Breast epithelium (tissue), 4 donors: Measurements from ENCODE around the gene BHLHE41. TPM values are rescaled to one million over a fixed set of nuclear protein-coding genes. Genes with fewer than 3 reads are reported as not detected.
A peak's percentile ranks its signal among the peaks of the same experiment; 100 is the strongest.

Experiments
- DNase-seq, 2 donors: peaks; one replicate each; pipeline ENCODE4 v3.0.0-alpha.2; 2019; ENCODE audit warnings: low spot score in 2 of 2
- H3K27ac ChIP-seq, 2 donors: fragments of 200-600 bp; sonication (generic) in 1 of 2; one replicate each; pipeline ENCODE4 v1.5.1; 2016 to 2019; ENCODE audit warnings: mild to moderate bottlenecking in 1 of 2
- H3K27me3 ChIP-seq, 2 donors: fragments of 200-600 bp; sonication (generic) in 1 of 2; one replicate each; pipeline versions ENCODE4 v1.5.1 to v1.6.0; 2017 to 2019; ENCODE audit warnings: control low read depth in 1 of 2, mild to moderate bottlenecking in 1 of 2
- H3K36me3 ChIP-seq: fragments of 200-600 bp; one replicate; pipeline ENCODE4 v1.5.1; 2019
- H3K4me1 ChIP-seq, 2 donors: fragments of 200-600 bp; sonication (generic); one replicate each; pipeline ENCODE4 v1.5.1; 2016 to 2019; ENCODE audit warnings: control low read depth in 1 of 2
- H3K4me3 ChIP-seq, 3 donors: fragments of 200-600 bp; sonication (generic); 1 replicate in 2 of 3; 2 replicates in 1 of 3; pipeline ENCODE4 v1.5.1; 2016 to 2019; ENCODE audit warnings: mild to moderate bottlenecking in 3 of 3, moderate library complexity in 2 of 3
- H3K9me3 ChIP-seq, 2 donors: fragments of 200-600 bp; sonication (generic) in 1 of 2; one replicate each; pipeline ENCODE4 v1.5.1; 2016 to 2019; ENCODE audit warnings: control low read depth in 1 of 2
- POLR2A ChIP-seq: fragments of 450-650 bp; IDR thresholded peaks from one replicate; pipeline ENCODE4 v1.6.1; 2016; ENCODE audit warnings: antibody characterized with exemption, mild to moderate bottlenecking, moderate library complexity
- POLR2AphosphoS5 ChIP-seq, 3 donors: sonication (generic); formaldehyde crosslinking; IDR thresholded peaks; one replicate each; pipeline ENCODE4 v1.6.1; 2017; ENCODE audit warnings: antibody characterized with exemption in 3 of 3
- intact Hi-C: fragments of 100-400 bp; cut with DNase I; formaldehyde crosslinking; loops from one replicate; pipeline ENCODE4 v1.15.1; 2023; ENCODE audit warnings: low total_unique reads
- total RNA-seq, 3 donors: library from RNA; depleted of rRNA; stranded (reverse); fragments of >200 nt; gene quantifications; one replicate each; pipeline ENCODE4 v1.1.0, GENCODE V29; 2016
- TF ChIP-seq, protein P1 (sequence below), 3 donors: fragments of 450-650 bp; IDR thresholded peaks; one replicate each; pipeline ENCODE4 v1.5.1; 2016 to 2017; ENCODE audit warnings: antibody characterized with exemption in 3 of 3, mild to moderate bottlenecking in 3 of 3, moderate library complexity in 3 of 3

BHLHE41 gene
- total RNA-seq, 3 donors from 2014 or later = 5.6 to 29.7 (median 9.2) TPM

DNA sequence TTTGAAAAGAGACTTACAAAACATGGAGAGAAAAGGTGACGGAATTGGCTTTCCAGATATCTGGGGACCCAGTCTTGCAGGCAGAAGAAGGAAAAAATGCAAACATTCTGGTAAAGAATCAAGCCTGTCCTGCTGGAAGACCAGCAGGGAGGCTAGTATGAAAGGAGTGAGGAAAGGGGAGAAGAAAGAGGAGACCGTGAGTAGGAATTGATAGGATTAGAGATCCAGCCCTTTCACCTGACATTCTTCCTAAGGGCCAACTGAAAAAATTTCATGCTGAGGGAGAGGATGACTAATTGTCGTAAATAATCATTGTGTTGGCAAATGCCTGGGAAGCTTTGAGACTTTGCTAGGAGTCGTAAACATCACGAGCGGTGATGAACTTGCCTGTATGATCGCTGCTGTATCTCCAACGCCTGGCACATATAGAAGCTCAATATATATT lies 12.1 kb downstream of the BHLHE41 start:
- intact Hi-C loops = no loop called here
- no peak for DNase-seq
- peak overlapping the region in 1 of 2 donors; percentile 96 for H3K27ac ChIP-seq
- TF ChIP-seq POLR2A (no peak), POLR2AphosphoS5 (IDR thresholded peaks at IDR 0.05) (no peak)
- TF ChIP-seq, protein P1, sequence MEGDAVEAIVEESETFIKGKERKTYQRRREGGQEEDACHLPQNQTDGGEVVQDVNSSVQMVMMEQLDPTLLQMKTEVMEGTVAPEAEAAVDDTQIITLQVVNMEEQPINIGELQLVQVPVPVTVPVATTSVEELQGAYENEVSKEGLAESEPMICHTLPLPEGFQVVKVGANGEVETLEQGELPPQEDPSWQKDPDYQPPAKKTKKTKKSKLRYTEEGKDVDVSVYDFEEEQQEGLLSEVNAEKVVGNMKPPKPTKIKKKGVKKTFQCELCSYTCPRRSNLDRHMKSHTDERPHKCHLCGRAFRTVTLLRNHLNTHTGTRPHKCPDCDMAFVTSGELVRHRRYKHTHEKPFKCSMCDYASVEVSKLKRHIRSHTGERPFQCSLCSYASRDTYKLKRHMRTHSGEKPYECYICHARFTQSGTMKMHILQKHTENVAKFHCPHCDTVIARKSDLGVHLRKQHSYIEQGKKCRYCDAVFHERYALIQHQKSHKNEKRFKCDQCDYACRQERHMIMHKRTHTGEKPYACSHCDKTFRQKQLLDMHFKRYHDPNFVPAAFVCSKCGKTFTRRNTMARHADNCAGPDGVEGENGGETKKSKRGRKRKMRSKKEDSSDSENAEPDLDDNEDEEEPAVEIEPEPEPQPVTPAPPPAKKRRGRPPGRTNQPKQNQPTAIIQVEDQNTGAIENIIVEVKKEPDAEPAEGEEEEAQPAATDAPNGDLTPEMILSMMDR (IDR thresholded peaks at IDR 0.05) = no peak
- no peaks in the 10 kb centered on the region for H3K36me3 ChIP-seq
- H3K4me3 ChIP-seq = no peak overlapping the region
- H3K4me1 ChIP-seq = peaks cover 0 to 10% of the 10 kb centered on the region in 2 donors
- H3K9me3 ChIP-seq = no peaks in the 10 kb centered on the region
- no peaks in the 10 kb centered on the region for H3K27me3 ChIP-seq

DNA sequence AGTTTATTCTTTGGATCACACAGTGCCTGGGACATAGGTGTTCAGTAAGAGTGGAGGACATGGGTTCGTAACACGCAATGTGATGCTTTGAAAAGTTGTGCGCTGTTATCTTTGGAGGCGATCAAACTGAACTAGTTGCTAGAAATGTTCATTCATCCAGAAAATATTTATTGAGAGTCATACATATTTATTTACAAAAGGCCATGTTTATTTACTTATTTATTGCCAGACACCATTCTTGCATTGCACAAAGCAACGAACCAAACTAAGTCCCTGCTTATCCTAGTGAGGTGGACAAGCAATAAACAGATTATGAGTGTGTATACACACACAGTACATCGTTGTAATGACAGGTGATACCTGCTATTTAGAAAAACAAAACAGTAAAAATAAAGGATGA lies 12.6 kb downstream of the BHLHE41 start:
- intact Hi-C loops = no loop called here
- H3K4me3 ChIP-seq = no peak overlapping the region
- no peaks in the 10 kb centered on the region for H3K27me3 ChIP-seq
- no peak for TF ChIP-seq POLR2AphosphoS5 (IDR thresholded peaks at IDR 0.05)
- no peak for TF ChIP-seq POLR2A
- TF ChIP-seq, protein P1 (IDR thresholded peaks at IDR 0.05) = no peak
- peaks cover 0 to 10% of the 10 kb centered on the region in 2 donors for H3K4me1 ChIP-seq
- H3K27ac ChIP-seq = no peak overlapping the region
- DNase-seq = no peak
- H3K9me3 ChIP-seq = no peaks in the 10 kb centered on the region
- H3K36me3 ChIP-seq = no peaks in the 10 kb centered on the region

DNA sequence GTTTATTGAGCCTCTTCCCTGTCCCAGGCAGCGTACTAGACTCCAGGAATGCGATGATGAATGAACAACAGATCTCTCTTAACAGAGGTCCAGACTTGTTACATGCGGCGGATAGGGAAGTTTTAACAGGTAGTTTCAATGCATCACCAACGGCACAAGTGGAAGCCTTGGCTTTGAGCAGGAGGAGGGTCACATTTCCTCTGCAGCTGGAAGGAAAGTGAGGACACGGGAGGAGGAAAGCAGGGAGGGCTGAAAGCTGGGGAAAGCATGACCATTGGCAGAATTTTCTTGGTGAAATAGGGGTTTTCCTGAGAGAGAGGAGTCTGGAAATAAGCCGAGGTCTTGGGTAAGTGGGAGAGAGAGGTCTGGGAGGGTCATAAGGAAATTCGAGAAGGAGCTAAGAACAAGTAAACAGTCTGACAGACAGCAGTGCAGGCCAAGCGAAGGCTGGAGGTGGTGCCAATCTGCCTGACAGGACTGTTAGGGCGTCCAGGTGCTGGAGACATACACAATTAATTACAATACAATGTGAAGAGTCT lies 15.4 kb downstream of the BHLHE41 start:
- TF ChIP-seq POLR2AphosphoS5 (IDR thresholded peaks at IDR 0.05) = peak; percentile 13 to 55 (median 18)
- no peak for TF ChIP-seq POLR2A
- Histone ChIP-seq H3K4me3 (no peak overlapping the region), H3K27ac (peak overlapping the region; percentile 48 to 84), H3K9me3 (no peaks in the 10 kb centered on the region), H3K4me1 (peaks cover 0 to 10% of the 10 kb centered on the region in 2 donors), H3K27me3 (no peaks in the 10 kb centered on the region), H3K36me3 (no peaks in the 10 kb centered on the region)
- intact Hi-C loops = no loop called here
- no peak for DNase-seq

DNA sequence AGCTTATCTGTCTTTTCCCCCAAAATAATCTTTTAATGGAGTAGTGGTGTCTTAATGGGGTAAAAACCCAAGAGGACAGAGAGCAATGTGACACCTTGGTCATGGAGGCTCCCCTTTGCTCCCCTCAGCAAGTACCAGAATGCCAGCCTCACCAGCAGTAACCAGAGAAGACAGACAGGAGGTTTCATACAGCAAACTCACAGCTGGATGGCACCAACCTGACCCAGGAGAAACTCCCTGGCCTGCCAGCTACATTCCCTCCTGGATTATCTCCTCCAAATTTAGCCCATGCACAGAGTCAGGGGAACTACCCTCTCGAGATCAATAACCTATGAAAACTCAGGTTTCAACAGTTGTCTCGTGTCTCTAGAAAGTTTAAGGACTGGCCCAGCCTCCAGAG lies 15.9 kb downstream of the BHLHE41 start:
- Histone ChIP-seq H3K4me3 (no peak overlapping the region), H3K4me1 (peaks cover 0 to 10% of the 10 kb centered on the region in 2 donors), H3K9me3 (no peaks in the 10 kb centered on the region), H3K27ac (peak overlapping the region; percentile 48 to 84), H3K27me3 (no peaks in the 10 kb centered on the region), H3K36me3 (no peaks in the 10 kb centered on the region)
- intact Hi-C loops = no loop called here
- no peak for DNase-seq
- TF ChIP-seq POLR2A (no peak), POLR2AphosphoS5 (IDR thresholded peaks at IDR 0.05) (no peak)
- TF ChIP-seq, protein P1 (IDR thresholded peaks at IDR 0.05) = no peak

DNA sequence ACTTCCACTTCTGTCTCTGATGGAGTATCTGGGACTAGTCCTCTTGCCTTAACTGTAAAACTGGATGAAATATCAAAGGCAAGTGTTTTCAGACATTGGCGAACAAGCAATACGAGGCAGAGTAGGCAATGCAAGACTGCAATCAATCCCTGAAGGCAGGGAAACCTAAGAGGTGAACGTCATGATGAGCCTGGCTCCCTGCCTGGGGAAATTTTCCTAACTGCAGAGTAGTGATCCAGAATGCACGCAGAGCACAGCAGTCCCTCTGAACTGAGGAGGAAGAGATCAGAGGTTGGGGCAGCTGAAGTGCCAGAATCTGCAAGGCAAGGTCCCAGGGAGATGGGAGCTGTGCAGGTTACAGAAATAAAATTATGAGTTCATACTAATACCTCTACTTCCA lies 18.5 kb downstream of the BHLHE41 start:
- Histone ChIP-seq H3K27me3 (no peaks in the 10 kb centered on the region), H3K9me3 (no peaks in the 10 kb centered on the region), H3K4me3 (no peak overlapping the region), H3K27ac (no peak overlapping the region), H3K36me3 (no peaks in the 10 kb centered on the region), H3K4me1 (no peaks in the 10 kb centered on the region)
- no peak for DNase-seq
- intact Hi-C loops = no loop called here
- no peak for TF ChIP-seq POLR2A
- TF ChIP-seq, protein P1 (IDR thresholded peaks at IDR 0.05) = no peak
- no peak for TF ChIP-seq POLR2AphosphoS5 (IDR thresholded peaks at IDR 0.05)
